Measurements from ENCODE around the gene RASGRP4.

GRCh38 chr19:38445362-38445761 is 19.3 kb upstream of the RASGRP4 start:
- no peak for TF ChIP-seq CTCF (conservative IDR thresholded peaks at IDR 0.05; ENCODE audit: low read depth, low read length)
- no peak for TF ChIP-seq EZH2 (IDR thresholded peaks at IDR 0.05; ENCODE audit: low read length, unreplicated experiment)
- TF ChIP-seq EZH2phosphoT487 (IDR thresholded peaks at IDR 0.05; ENCODE audit: borderline replicate concordance, low read length), result no peak

Data from PC-3 (cell line).